HUDEP-2 (cell line): ENCODE results near the gene ASB18.

ENCODE experiments used
- DNase-seq, 76 experiments: peaks; one replicate each; lab custom pipeline; 2025; ENCODE audit not compliant: unreplicated experiment in 76 of 76; lab: John Stamatoyannopoulos, UW

Gene ASB18

GRCh38 chr2:236176417-236176816, 87.8 kb downstream of the ASB18 start:
- peak in 29 of 76 experiments; percentile 3 to 40 (median 23) for DNase-seq

GRCh38 chr2:236175548-236176150, 88.6 kb downstream of the ASB18 start:
- DNase-seq: peak in 36 of 76 experiments; percentile 10 to 61 (median 29)

- no peak for DNase-seq
These were observed 90.2 kb downstream of the ASB18 start for GRCh38 chr2:236173729-236174607.

- no peak for DNase-seq
These were observed 91.0 kb downstream of the ASB18 start for GRCh38 chr2:236173036-236173728.

- no peak for DNase-seq
These were observed 91.8 kb downstream of the ASB18 start for GRCh38 chr2:236172255-236173035.

GRCh38 chr2:236171680-236172254, 92.4 kb downstream of the ASB18 start:
- no peak for DNase-seq

GRCh38 chr2:236171181-236171679, 93.0 kb downstream of the ASB18 start:
- no peak for DNase-seq

GRCh38 chr2:236170590-236171165, 93.5 kb downstream of the ASB18 start:
- no peak for DNase-seq

GRCh38 chr2:236169741-236170589, 94.2 kb downstream of the ASB18 start:
- DNase-seq: no peak

- peak in 1 of 76 experiments; percentile 12 for DNase-seq
These were observed 95.0 kb downstream of the ASB18 start for GRCh38 chr2:236169151-236169721.

GRCh38 chr2:236168110-236169080, 95.8 kb downstream of the ASB18 start, which contains the start of gene GBX2:
Gene GBX2 (minus strand): TSS chr2:236168386. CDS start chr2:236167971, 415 bp downstream.
- DNase-seq: peak in 67 of 76 experiments; percentile 10 to 87 (median 71)

- peak in 16 of 76 experiments; percentile 9 to 40 (median 22) for DNase-seq
These were observed 96.7 kb downstream of the ASB18 start for GRCh38 chr2:236167297-236168109.

GRCh38 chr2:236166796-236167296, 97.4 kb downstream of the ASB18 start:
- DNase-seq: peak in 1 of 76 experiments; percentile 19

- no peak for DNase-seq
These were observed 98.1 kb downstream of the ASB18 start for GRCh38 chr2:236165842-236166795.
